ENCODE data around the gene COASY. TPM values are rescaled to one million over a fixed set of nuclear protein-coding genes. Genes with fewer than 3 reads are reported as not detected.

The COASY gene
- total RNA-seq, 4 donors from 2014 or later, result 20.4 to 40.1 (median 22.7) TPM

- TF ChIP-seq, protein P1, sequence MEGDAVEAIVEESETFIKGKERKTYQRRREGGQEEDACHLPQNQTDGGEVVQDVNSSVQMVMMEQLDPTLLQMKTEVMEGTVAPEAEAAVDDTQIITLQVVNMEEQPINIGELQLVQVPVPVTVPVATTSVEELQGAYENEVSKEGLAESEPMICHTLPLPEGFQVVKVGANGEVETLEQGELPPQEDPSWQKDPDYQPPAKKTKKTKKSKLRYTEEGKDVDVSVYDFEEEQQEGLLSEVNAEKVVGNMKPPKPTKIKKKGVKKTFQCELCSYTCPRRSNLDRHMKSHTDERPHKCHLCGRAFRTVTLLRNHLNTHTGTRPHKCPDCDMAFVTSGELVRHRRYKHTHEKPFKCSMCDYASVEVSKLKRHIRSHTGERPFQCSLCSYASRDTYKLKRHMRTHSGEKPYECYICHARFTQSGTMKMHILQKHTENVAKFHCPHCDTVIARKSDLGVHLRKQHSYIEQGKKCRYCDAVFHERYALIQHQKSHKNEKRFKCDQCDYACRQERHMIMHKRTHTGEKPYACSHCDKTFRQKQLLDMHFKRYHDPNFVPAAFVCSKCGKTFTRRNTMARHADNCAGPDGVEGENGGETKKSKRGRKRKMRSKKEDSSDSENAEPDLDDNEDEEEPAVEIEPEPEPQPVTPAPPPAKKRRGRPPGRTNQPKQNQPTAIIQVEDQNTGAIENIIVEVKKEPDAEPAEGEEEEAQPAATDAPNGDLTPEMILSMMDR (IDR thresholded peaks at IDR 0.05; ENCODE audit: low read depth), result no peak
Observed at GRCh38 chr17:42584880-42585279, 22.9 kb downstream of the COASY start.

- TF ChIP-seq, protein P1 (IDR thresholded peaks at IDR 0.05; ENCODE audit: low read depth), result no peak
Observed at GRCh38 chr17:42585353-42585752, 23.4 kb downstream of the COASY start.

DNA sequence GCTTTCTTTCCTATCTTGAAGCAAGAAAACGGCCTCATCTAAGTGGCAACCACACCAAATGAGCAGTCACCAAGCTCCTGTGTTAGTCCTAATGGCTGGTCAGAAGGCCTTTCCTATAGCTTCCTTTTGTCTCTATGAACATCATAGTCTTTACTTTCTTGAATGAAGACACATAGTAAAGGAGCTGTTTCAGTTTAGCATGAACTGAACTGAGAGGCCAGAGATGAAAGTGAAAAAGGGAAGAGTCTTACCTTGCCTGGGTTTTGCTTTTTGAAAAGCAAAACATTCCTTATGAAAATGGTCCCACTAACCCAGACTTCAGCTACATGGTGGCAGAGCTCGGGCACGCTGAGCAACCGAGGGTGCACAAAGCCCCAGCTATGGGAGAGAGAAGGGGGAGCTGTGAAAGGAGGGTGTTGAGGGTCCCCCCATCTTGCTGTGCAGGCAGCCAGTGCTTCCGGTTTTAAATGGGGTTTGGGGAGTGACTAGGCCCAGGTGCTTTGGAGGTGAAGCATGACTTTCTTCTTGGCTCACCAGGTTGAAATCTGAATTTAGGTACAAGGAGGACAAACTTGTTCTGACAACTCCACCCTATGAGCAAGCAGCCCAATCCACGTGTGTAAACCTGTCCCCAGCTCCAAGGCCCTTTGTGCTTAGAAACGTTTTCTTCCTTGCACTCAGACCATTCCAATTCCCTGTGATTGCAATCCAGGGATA, 24.7 kb downstream of the COASY start:
- TF ChIP-seq, protein P1 (IDR thresholded peaks at IDR 0.05; ENCODE audit: low read depth), result no peak

DNA sequence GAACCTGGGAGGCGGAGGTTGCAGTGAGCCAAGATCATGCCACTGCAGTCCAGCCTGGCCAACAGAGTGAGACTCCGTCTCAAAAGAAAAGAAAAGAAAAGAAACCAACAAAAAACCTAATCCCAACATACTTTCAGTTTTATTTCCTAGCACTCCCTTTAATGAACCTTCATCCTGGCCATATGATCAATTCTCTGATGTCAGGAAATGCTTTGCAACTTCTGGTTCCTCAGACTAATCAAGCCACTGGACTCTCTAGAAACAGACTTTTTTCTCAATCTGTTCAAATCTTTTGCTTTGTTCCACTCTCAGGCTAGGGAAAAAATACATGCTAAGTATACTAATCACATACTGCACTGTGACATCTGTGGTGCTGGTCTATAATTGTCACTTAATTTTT, 28.9 kb downstream of the COASY start:
- TF ChIP-seq, protein P1 (IDR thresholded peaks at IDR 0.05; ENCODE audit: low read depth), result no peak

- TF ChIP-seq, protein P1 (IDR thresholded peaks at IDR 0.05; ENCODE audit: low read depth), result no peak
Observed at GRCh38 chr17:42591411-42591810, 29.5 kb downstream of the COASY start.

- TF ChIP-seq, protein P1 (IDR thresholded peaks at IDR 0.05; ENCODE audit: low read depth), result no peak
Observed at GRCh38 chr17:42596386-42596785, 34.4 kb downstream of the COASY start.

DNA sequence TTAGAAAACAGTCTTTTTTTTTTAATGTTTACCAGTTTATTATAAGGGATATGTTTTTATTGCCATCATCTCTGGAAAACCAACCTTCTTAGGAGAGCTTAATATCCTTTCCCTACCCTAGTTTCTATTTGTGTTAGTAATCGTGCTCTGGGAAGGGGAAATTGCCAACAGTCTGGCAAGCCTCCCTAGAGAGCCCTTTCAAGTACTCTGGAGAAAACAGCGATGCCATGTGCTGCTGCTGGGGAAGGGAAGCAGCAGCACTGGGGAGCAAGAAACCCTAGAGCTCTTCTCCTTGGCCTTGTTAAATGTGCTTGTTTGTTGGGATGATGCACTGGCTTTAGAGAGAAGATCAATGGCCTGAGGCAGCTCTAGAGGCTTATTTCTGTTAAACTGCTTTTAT, 37.0 kb downstream of the COASY start:
- TF ChIP-seq, protein P1 (IDR thresholded peaks at IDR 0.05; ENCODE audit: low read depth), result no peak

Data from subcutaneous adipose tissue (tissue), 4 donors.